ENCODE results near the gene SFI1.
"Not testable (repeated sequence)": the region's sequence is repeated elsewhere in the genome, so short reads cannot be mapped to it uniquely, and the experiment has no call there.

The SFI1 gene, protein sequence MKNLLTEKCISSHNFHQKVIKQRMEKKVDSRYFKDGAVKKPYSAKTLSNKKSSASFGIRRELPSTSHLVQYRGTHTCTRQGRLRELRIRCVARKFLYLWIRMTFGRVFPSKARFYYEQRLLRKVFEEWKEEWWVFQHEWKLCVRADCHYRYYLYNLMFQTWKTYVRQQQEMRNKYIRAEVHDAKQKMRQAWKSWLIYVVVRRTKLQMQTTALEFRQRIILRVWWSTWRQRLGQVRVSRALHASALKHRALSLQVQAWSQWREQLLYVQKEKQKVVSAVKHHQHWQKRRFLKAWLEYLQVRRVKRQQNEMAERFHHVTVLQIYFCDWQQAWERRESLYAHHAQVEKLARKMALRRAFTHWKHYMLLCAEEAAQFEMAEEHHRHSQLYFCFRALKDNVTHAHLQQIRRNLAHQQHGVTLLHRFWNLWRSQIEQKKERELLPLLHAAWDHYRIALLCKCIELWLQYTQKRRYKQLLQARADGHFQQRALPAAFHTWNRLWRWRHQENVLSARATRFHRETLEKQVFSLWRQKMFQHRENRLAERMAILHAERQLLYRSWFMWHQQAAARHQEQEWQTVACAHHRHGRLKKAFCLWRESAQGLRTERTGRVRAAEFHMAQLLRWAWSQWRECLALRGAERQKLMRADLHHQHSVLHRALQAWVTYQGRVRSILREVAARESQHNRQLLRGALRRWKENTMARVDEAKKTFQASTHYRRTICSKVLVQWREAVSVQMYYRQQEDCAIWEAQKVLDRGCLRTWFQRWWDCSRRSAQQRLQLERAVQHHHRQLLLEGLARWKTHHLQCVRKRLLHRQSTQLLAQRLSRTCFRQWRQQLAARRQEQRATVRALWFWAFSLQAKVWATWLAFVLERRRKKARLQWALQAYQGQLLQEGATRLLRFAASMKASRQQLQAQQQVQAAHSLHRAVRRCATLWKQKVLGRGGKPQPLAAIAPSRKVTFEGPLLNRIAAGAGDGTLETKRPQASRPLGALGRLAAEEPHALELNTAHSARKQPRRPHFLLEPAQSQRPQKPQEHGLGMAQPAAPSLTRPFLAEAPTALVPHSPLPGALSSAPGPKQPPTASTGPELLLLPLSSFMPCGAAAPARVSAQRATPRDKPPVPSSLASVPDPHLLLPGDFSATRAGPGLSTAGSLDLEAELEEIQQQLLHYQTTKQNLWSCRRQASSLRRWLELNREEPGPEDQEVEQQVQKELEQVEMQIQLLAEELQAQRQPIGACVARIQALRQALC

GRCh38 chr22:31496007-31496734 lies at the start of gene SFI1:
TSS of gene SFI1 (plus strand) at chr22:31496536. CDS start at chr22:31508285, 11,749 bp downstream.
- DNase-seq (ENCODE audit: low read depth): peak; percentile 91

GRCh38 chr22:31446767-31447166 lies 49.6 kb upstream of the SFI1 start:
- DNase-seq (ENCODE audit: low read depth): no peak

DNA sequence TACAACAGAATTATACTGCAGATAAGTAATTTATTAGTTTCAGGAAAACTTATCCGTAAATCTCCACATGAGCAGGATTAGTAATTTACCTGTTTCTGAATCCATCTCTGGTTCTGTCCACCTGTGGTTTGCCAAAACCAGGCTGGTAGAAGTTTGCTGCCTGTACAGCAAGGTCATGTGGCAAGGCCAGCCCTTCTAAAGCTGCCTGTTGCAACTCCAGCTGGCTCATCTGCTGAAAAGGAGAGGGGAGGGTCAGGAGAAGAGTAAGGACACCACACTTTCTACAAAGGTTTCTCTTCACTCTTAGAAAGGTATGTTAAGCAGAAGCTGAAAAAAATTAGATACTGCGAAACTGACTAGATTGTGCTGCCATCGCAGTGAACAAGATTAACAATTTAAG lies 49.0 kb upstream of the SFI1 start:
- no peak for DNase-seq (ENCODE audit: low read depth)

- DNase-seq (ENCODE audit: low read depth): no peak
These were observed 48.0 kb upstream of the SFI1 start for GRCh38 chr22:31448382-31448781.

GRCh38 chr22:31449506-31449905 lies 46.8 kb upstream of the SFI1 start:
- DNase-seq (ENCODE audit: low read depth): no peak

- DNase-seq (ENCODE audit: low read depth): peak; percentile 65
These were observed 44.4 kb upstream of the SFI1 start for GRCh38 chr22:31451709-31452571.

- DNase-seq (ENCODE audit: low read depth): no peak
These were observed 34.6 kb upstream of the SFI1 start for GRCh38 chr22:31461699-31462098.

DNA sequence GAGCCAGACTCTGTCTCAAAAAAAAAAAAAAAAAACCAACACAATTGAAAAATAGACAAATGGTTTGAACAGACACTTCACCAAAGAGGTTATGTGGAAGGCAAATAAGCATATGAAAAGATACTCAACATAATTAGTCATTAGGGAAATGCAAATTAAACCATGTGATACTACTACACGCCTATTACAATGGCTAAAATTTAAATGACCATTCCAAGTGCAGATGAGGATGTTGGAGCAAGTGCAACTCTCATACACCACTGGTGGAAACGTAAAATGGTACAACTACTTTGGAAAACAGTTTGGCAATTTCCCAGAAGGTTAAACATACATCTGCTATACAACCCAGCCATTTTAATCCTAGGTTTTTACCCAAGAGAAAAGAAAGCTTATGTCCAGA lies 31.0 kb upstream of the SFI1 start:
- no peak for DNase-seq (ENCODE audit: low read depth)

DNA sequence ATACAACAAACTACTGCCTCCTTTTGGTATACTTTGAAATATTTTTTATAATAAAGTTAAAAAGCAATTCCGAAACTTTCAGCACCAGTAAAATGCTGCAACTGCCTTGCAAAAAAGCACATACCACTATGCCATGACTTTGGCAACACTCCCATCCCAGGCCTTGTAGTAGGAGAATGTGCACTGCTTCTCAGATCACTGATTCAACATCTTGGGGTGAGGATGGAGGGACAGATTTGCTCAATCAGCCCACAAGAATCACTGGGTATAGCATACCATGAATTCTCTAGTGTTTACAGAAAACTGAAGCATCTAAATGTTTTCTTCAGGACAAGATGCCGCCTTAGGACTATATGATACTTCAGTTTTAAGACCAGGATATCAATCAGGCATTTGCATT lies 21.6 kb upstream of the SFI1 start:
- DNase-seq (ENCODE audit: low read depth): no peak

DNA sequence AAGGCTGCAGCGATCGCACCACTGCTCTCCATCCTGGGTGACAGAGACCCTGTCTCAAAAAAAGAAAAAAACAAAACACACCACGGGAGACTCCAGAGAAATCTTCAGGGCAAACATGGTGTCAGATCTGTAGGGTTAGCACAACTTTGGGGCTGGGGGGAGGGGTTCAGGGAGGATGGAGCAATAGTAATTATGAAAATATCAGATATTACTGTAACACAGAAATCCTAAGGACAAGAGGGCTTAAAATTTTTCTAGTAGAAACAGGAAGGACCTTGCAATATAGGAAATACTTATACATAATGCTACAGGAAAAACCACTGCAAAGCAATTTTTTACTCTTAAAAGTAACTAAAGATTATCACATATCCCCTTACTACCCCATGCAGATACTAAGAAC lies 20.5 kb upstream of the SFI1 start:
- no peak for DNase-seq (ENCODE audit: low read depth)

- DNase-seq (ENCODE audit: low read depth): no peak
These were observed 19.0 kb upstream of the SFI1 start for GRCh38 chr22:31477329-31477728.

DNA sequence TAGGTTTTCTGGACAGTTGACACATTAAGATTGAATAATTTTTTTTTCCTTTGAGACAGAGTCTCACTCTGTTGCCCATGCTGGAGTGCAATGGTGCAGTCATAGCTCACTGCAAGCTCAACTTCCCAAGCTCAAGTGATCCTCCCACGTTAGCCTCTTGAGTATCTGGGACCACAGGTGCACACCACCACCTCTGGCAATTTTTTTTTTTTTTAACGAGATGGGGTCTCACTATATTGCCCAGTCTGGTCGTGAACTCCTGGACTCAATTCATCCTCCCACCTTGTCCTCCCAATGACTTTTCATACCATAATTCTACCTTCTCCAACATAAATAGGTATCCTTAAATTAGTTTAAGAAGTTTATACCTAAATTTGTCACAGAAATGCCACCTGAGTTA lies 15.2 kb upstream of the SFI1 start:
- no peak for DNase-seq (ENCODE audit: low read depth)

DNA sequence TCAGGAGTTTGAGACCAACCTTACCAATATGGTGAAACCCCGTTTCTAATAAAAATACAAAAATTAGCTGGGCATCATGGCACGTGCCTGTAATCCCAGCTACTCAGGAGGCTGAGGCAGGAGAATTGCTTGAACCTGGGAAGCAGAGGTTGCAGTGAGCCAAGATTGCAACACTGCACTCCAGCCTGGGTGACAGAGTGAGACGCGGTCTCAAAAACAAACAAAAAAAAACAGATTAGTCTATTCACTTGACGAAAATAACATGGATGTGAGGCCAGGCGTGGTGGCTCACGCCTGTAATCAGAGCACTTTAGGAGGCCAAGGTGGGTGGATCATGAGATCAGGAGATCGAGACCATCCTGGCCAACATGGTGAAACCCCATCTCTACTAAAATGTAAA lies 13.9 kb upstream of the SFI1 start:
- not testable (repeated sequence) for DNase-seq (ENCODE audit: low read depth)

GRCh38 chr22:31486369-31486768 lies 10.0 kb upstream of the SFI1 start:
- DNase-seq (ENCODE audit: low read depth): not testable (repeated sequence)

DNA sequence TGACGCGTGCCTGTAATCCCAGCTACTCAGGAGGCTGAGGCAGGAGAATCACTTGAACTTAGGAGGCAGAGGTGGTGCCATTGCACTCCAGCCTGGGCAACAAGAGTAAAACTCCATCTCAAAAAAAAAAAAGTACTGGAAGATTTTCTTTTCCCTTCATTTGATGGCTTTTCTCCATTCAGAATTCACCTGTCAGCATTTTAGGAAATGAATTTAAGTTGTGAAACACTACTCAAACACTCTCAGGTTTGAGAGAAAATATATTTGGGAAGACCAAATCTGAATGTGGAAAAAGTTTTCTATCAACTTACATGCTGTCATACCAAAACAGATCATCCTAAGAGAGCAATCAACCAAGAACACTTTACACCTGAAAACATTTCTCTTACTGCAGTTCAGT lies 9.4 kb upstream of the SFI1 start:
- DNase-seq (ENCODE audit: low read depth): no peak

DNA sequence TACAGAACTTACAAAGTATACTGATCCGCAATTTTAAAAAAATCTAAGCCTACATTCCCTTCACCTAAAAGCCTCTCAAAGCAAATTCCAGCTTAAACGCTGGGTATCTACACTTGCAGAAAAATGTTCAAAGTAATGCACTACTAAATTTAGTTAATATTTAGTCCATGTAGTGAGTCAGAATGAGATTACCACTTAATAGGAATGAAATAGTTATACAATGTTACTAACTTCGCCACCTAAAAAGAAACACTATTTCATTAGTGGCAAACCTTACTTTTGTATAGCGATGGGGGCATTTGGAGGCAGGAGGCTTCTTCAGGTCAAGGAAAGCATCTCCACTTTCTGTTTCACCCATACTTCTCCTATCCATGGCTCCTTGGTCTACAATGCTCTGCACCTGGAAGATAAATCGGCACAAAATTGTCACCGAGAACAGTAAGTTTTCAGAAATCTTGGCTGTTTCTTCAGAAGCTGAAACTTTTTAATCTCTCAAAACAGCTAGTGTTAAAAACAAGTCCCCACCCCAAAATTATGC lies 7.9 kb upstream of the SFI1 start:
- DNase-seq (ENCODE audit: low read depth): peak; percentile 4

DNA sequence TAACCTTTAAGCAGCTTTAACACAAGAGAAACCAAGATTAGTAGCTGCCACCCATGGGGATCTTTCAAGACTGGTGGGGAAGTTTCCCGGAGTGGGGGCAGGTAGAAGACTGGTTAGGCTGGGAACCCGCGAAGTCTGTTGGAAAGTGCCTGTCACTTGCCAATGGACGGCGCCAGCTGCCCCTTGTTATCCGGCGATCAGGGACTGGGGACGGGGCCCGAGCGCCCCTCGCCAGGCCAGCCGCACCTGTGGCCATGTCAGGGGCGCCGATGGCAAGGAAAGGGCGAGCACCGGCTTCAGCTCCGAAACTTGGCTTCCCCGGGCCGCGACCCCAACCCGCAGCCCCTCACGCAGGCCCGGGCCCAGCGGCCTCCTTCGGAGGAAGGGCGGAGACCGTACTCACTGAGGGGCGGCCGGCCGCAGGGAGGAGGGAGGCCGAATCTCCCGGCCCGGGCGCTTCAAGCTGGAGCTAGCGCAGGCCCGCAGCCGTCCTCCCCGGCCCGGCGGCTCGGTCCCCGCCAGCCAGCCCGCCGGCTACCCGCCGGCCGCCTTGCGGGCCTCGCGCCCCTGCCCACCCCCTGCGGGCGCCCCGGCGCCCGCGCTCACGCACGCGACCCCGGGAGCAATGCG lies 7.2 kb upstream of the SFI1 start:
- DNase-seq (ENCODE audit: low read depth): peak; percentile 54

DNA sequence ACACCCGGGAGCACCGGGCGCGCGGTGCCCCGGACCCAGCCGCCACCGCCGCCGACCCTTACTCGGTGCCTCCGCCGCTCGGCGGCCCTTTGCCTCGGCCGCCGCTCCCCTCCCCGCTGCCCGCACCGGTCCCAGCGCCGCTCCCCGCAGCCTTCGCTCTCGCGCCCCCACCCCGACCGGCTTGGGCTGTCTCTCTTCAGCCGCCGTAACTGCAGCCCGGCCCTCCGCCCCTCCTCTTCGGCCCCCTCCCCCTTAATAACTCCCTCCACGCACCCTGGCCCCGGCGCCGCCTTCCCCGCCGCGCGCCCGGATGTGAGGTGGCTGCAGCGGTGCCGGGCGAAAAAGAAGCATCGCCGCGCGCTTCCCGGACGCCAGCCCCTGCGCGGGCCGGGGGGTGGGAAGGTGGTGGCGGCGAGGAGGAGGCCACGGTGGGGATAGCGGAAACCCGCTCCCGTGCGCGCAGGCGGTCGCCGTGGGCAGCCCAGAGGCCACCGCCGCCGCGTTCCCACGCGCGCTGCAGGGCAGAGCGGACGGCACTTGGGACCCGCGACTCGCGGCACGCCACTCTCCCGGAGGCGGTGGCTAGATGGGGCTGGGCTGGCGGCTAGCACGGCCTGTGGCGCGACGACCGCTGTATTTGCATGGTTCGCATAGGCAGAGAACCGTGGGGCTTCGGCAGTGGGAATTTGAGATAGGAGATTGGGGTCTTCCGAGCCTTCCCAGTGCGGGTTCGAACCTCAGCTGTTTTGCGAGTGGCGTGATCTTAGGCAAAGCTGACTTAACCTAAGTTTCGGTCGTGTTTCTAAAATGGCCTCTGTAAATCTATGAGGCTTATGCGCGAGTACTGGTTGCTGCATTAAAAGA lies 6.5 kb upstream of the SFI1 start, which contains the start of gene EIF4ENIF1:
Gene EIF4ENIF1, minus strand, starts transcription at position 211 of the 864 bp plus-strand sequence. CDS start 1,124 bp downstream, outside the sequence.
- peak; percentile 84 for DNase-seq (ENCODE audit: low read depth)

GRCh38 chr22:31490496-31490925 lies 5.8 kb upstream of the SFI1 start:
- DNase-seq (ENCODE audit: low read depth): peak; percentile 86
